ENCODE measurements around the gene MRPL36. TPM values are rescaled to one million over a fixed set of nuclear protein-coding genes. Genes with fewer than 3 reads are reported as not detected.

The MRPL36 gene
- total and polyA plus RNA-seq, 9 of the 15 experiments (the other 6 are each of a cell fraction or from before 2014, with no cell fraction given), result 78.3 to 557 (median 124) TPM

DNA sequence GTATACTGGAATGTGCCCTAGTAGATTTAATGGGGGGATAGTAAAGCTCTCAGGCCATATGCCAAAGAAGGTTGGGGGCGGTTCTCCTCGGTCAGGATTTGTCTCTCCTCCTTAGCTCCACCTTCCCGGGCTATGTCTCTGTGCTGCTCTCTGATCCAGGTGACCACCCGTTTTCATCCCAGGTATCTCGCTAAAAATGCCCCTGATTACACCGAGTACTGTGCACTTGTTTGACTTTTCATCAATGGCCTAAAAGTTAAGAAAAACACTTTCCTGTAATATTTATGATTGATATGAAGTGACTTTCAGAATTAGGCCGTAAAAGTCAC lies 2.3 kb upstream of the MRPL36 start (continued):
- TF ChIP-seq, protein P1, sequence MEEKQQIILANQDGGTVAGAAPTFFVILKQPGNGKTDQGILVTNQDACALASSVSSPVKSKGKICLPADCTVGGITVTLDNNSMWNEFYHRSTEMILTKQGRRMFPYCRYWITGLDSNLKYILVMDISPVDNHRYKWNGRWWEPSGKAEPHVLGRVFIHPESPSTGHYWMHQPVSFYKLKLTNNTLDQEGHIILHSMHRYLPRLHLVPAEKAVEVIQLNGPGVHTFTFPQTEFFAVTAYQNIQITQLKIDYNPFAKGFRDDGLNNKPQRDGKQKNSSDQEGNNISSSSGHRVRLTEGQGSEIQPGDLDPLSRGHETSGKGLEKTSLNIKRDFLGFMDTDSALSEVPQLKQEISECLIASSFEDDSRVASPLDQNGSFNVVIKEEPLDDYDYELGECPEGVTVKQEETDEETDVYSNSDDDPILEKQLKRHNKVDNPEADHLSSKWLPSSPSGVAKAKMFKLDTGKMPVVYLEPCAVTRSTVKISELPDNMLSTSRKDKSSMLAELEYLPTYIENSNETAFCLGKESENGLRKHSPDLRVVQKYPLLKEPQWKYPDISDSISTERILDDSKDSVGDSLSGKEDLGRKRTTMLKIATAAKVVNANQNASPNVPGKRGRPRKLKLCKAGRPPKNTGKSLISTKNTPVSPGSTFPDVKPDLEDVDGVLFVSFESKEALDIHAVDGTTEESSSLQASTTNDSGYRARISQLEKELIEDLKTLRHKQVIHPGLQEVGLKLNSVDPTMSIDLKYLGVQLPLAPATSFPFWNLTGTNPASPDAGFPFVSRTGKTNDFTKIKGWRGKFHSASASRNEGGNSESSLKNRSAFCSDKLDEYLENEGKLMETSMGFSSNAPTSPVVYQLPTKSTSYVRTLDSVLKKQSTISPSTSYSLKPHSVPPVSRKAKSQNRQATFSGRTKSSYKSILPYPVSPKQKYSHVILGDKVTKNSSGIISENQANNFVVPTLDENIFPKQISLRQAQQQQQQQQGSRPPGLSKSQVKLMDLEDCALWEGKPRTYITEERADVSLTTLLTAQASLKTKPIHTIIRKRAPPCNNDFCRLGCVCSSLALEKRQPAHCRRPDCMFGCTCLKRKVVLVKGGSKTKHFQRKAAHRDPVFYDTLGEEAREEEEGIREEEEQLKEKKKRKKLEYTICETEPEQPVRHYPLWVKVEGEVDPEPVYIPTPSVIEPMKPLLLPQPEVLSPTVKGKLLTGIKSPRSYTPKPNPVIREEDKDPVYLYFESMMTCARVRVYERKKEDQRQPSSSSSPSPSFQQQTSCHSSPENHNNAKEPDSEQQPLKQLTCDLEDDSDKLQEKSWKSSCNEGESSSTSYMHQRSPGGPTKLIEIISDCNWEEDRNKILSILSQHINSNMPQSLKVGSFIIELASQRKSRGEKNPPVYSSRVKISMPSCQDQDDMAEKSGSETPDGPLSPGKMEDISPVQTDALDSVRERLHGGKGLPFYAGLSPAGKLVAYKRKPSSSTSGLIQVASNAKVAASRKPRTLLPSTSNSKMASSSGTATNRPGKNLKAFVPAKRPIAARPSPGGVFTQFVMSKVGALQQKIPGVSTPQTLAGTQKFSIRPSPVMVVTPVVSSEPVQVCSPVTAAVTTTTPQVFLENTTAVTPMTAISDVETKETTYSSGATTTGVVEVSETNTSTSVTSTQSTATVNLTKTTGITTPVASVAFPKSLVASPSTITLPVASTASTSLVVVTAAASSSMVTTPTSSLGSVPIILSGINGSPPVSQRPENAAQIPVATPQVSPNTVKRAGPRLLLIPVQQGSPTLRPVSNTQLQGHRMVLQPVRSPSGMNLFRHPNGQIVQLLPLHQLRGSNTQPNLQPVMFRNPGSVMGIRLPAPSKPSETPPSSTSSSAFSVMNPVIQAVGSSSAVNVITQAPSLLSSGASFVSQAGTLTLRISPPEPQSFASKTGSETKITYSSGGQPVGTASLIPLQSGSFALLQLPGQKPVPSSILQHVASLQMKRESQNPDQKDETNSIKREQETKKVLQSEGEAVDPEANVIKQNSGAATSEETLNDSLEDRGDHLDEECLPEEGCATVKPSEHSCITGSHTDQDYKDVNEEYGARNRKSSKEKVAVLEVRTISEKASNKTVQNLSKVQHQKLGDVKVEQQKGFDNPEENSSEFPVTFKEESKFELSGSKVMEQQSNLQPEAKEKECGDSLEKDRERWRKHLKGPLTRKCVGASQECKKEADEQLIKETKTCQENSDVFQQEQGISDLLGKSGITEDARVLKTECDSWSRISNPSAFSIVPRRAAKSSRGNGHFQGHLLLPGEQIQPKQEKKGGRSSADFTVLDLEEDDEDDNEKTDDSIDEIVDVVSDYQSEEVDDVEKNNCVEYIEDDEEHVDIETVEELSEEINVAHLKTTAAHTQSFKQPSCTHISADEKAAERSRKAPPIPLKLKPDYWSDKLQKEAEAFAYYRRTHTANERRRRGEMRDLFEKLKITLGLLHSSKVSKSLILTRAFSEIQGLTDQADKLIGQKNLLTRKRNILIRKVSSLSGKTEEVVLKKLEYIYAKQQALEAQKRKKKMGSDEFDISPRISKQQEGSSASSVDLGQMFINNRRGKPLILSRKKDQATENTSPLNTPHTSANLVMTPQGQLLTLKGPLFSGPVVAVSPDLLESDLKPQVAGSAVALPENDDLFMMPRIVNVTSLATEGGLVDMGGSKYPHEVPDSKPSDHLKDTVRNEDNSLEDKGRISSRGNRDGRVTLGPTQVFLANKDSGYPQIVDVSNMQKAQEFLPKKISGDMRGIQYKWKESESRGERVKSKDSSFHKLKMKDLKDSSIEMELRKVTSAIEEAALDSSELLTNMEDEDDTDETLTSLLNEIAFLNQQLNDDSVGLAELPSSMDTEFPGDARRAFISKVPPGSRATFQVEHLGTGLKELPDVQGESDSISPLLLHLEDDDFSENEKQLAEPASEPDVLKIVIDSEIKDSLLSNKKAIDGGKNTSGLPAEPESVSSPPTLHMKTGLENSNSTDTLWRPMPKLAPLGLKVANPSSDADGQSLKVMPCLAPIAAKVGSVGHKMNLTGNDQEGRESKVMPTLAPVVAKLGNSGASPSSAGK (IDR thresholded peaks at IDR 0.05), result no peak
- TF ChIP-seq, protein P2, sequence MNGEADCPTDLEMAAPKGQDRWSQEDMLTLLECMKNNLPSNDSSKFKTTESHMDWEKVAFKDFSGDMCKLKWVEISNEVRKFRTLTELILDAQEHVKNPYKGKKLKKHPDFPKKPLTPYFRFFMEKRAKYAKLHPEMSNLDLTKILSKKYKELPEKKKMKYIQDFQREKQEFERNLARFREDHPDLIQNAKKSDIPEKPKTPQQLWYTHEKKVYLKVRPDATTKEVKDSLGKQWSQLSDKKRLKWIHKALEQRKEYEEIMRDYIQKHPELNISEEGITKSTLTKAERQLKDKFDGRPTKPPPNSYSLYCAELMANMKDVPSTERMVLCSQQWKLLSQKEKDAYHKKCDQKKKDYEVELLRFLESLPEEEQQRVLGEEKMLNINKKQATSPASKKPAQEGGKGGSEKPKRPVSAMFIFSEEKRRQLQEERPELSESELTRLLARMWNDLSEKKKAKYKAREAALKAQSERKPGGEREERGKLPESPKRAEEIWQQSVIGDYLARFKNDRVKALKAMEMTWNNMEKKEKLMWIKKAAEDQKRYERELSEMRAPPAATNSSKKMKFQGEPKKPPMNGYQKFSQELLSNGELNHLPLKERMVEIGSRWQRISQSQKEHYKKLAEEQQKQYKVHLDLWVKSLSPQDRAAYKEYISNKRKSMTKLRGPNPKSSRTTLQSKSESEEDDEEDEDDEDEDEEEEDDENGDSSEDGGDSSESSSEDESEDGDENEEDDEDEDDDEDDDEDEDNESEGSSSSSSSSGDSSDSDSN (IDR thresholded peaks at IDR 0.05; ENCODE audit: borderline replicate concordance in 1 of 2, low read depth in 2 of 2, low read length in 2 of 2), result no peak
- TF ChIP-seq ILF3 (IDR thresholded peaks at IDR 0.05; ENCODE audit: borderline replicate concordance) (no peak), JUN (IDR thresholded peaks at IDR 0.05; ENCODE audit: borderline replicate concordance, low read depth, low read length) (no peak), JUN (CRISPR knock-in tag; IDR thresholded peaks at IDR 0.05; ENCODE audit: borderline replicate concordance) (no peak), ZNF239 (CRISPR knock-in tag; IDR thresholded peaks at IDR 0.05) (no peak), ZNF695 (CRISPR knock-in tag; IDR thresholded peaks at IDR 0.05) (no peak), DACH1 (IDR thresholded peaks at IDR 0.05; ENCODE audit: partially characterized antibody) (no peak)
- TF ChIP-seq, protein P3, sequence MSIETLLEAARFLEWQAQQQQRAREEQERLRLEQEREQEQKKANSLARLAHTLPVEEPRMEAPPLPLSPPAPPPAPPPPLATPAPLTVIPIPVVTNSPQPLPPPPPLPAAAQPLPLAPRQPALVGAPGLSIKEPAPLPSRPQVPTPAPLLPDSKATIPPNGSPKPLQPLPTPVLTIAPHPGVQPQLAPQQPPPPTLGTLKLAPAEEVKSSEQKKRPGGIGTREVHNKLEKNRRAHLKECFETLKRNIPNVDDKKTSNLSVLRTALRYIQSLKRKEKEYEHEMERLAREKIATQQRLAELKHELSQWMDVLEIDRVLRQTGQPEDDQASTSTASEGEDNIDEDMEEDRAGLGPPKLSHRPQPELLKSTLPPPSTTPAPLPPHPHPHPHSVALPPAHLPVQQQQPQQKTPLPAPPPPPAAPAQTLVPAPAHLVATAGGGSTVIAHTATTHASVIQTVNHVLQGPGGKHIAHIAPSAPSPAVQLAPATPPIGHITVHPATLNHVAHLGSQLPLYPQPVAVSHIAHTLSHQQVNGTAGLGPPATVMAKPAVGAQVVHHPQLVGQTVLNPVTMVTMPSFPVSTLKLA (conservative IDR thresholded peaks at IDR 0.05), result 0 out of 4 replicates have a peak, but pooled peaks of 1 of the 2 experiments have one; percentile 24
- TF ChIP-seq, protein P4, sequence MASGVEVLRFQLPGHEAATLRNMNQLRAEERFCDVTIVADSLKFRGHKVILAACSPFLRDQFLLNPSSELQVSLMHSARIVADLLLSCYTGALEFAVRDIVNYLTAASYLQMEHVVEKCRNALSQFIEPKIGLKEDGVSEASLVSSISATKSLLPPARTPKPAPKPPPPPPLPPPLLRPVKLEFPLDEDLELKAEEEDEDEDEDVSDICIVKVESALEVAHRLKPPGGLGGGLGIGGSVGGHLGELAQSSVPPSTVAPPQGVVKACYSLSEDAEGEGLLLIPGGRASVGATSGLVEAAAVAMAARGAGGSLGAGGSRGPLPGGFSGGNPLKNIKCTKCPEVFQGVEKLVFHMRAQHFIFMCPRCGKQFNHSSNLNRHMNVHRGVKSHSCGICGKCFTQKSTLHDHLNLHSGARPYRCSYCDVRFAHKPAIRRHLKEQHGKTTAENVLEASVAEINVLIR (CRISPR knock-in tag; IDR thresholded peaks at IDR 0.05), result 0 out of 2 replicates have a peak, but pooled peaks have one; percentile 12

Data from K562 (cell line).